Prostate gland (tissue), 2 donors: ENCODE measurements around the gene POPDC3. TPM values are rescaled to one million over a fixed set of nuclear protein-coding genes. Genes with fewer than 3 reads are reported as not detected.

ENCODE experiments used
- DNase-seq: peaks from one replicate; pipeline ENCODE4 v3.0.0-alpha.2; 2019; ENCODE audit warnings: low spot score
- H3K27ac ChIP-seq, 2 donors: fragments of 200-600 bp; sonication (generic); 2 replicates each; pipeline ENCODE4 v1.5.1; 2017 to 2019
- H3K27me3 ChIP-seq: fragments of 200-600 bp; sonication (generic); replicated peaks from 2 replicates; pipeline ENCODE4 v1.5.1; 2019; ENCODE audit not compliant: insufficient read depth
- H3K36me3 ChIP-seq, 2 donors: fragments of 200-600 bp; sonication (generic); 1 replicate in 1 of 2; 2 replicates in 1 of 2; pipeline versions ENCODE4 v1.5.1 to v1.8.1; 2017 to 2019
- H3K4me1 ChIP-seq: fragments of 200-600 bp; sonication (generic); replicated peaks from 2 replicates; pipeline ENCODE4 v1.5.1; 2019
- H3K4me3 ChIP-seq, 2 donors: fragments of 200-600 bp; sonication (generic); 2 replicates each; pipeline ENCODE4 v1.5.1; 2017 to 2019
- H3K9me3 ChIP-seq: fragments of 200-600 bp; sonication (generic); 2 replicates; pipeline ENCODE4 v1.5.1; 2017
- CTCF ChIP-seq, 4 experiments: fragments of 200-600 bp in 2 of 4; fragments of 450-650 bp in 2 of 4; sonication (generic) in 2 of 4; IDR thresholded peaks; 1 replicate in 3 of 4; 2 replicates in 1 of 4; pipeline ENCODE4 v1.5.1; 2016 to 2019; ENCODE audit warnings: antibody characterized with exemption in 4 of 4, mild to moderate bottlenecking in 2 of 4, moderate library complexity in 2 of 4
- POLR2A ChIP-seq: fragments of 450-650 bp; IDR thresholded peaks from one replicate; pipeline ENCODE4 v1.6.1; 2016; ENCODE audit warnings: antibody characterized with exemption, mild to moderate bottlenecking
- POLR2AphosphoS5 ChIP-seq: sonication (generic); formaldehyde crosslinking; IDR thresholded peaks from one replicate; pipeline ENCODE4 v1.6.1; 2017; ENCODE audit warnings: antibody characterized with exemption
- WGBS: methylation state at CpG from one replicate; pipeline ENCODE4 v1.1.5; 2018; 5-methylcytosine and 5-hydroxymethylcytosine counted together
- intact Hi-C: fragments of 100-400 bp; cut with DNase I; formaldehyde crosslinking; loops from one replicate; pipeline ENCODE4 v1.14.2; 2022
- total RNA-seq, 2 donors: library from RNA; depleted of rRNA; stranded (reverse); fragments of >200 nt; gene quantifications; one replicate each; pipeline ENCODE4 v1.1.0, GENCODE V29; 2016

The POPDC3 gene
- total RNA-seq, 2 donors from 2014 or later, result 2.3 TPM; not detected in 1

GRCh38 chr6:105204768-105205167 lies 25.0 kb upstream of the POPDC3 start:
- 63% methylated on average over 4 of the region's 4 CpGs for WGBS
- no peaks in the 10 kb centered on the region for H3K36me3 ChIP-seq
- H3K27ac ChIP-seq, result no peak overlapping the region
- H3K4me1 ChIP-seq, result no peaks in the 10 kb centered on the region
- TF ChIP-seq POLR2A (no peak), CTCF (IDR thresholded peaks at IDR 0.05) (no peak), POLR2AphosphoS5 (no peak)
- intact Hi-C loops, result no loop called here
- H3K9me3 ChIP-seq, result no peaks in the 10 kb centered on the region
- H3K27me3 ChIP-seq, result no peaks in the 10 kb centered on the region
- DNase-seq, result no peak
- no peak overlapping the region for H3K4me3 ChIP-seq

GRCh38 chr6:105204331-105204730 lies 24.5 kb upstream of the POPDC3 start:
- Histone ChIP-seq H3K4me3 (no peak overlapping the region), H3K27me3 (no peaks in the 10 kb centered on the region), H3K4me1 (no peaks in the 10 kb centered on the region), H3K27ac (no peak overlapping the region), H3K36me3 (no peaks in the 10 kb centered on the region), H3K9me3 (no peaks in the 10 kb centered on the region)
- TF ChIP-seq POLR2A (no peak), POLR2AphosphoS5 (no peak), CTCF (IDR thresholded peaks at IDR 0.05) (no peak)
- 58% methylated on average over 1 of the region's 1 CpG for WGBS
- no peak for DNase-seq
- intact Hi-C loops, result no loop called here

GRCh38 chr6:105202486-105202885 lies 22.7 kb upstream of the POPDC3 start:
- DNase-seq, result no peak
- Histone ChIP-seq H3K4me1 (no peaks in the 10 kb centered on the region), H3K36me3 (no peaks in the 10 kb centered on the region), H3K27me3 (no peaks in the 10 kb centered on the region), H3K27ac (no peak overlapping the region), H3K9me3 (no peaks in the 10 kb centered on the region), H3K4me3 (no peak overlapping the region)
- intact Hi-C loops, result no loop called here
- 73% methylated on average over 4 of the region's 4 CpGs for WGBS
- TF ChIP-seq CTCF (IDR thresholded peaks at IDR 0.05) (no peak), POLR2A (no peak), POLR2AphosphoS5 (no peak)

- DNase-seq, result no peak
- 63% methylated on average over 6 of the region's 6 CpGs for WGBS
Observed at GRCh38 chr6:105200133-105200730, 20.4 kb upstream of the POPDC3 start.

More at GRCh38 chr6:105200133-105200730, 20.4 kb upstream of the POPDC3 start:
- intact Hi-C loops, result no loop called here
- TF ChIP-seq POLR2AphosphoS5, result no peak
- no peak for TF ChIP-seq POLR2A
- TF ChIP-seq CTCF (IDR thresholded peaks at IDR 0.05), result no peak
- Histone ChIP-seq H3K4me1 (no peaks in the 10 kb centered on the region), H3K4me3 (no peak overlapping the region), H3K27ac (no peak overlapping the region), H3K36me3 (no peaks in the 10 kb centered on the region), H3K9me3 (no peaks in the 10 kb centered on the region), H3K27me3 (no peaks in the 10 kb centered on the region)
